Measurements from ENCODE around the gene C9orf72.
A peak's percentile ranks its signal among the peaks of the same experiment; 100 is the strongest.

C9orf72 gene

GRCh38 chr9:27590651-27591050, 17.4 kb upstream of the C9orf72 start:
- Histone ChIP-seq H3K9me3 (ENCODE audit: low read depth, low read length) (no peaks in the 10 kb centered on the region), H3K27ac (no peak overlapping the region), H3K4me3 (no peak overlapping the region), H3K9ac (ENCODE audit: insufficient read length) (no peak overlapping the region), H3K36me3 (ENCODE audit: insufficient read depth, low read length) (no peaks in the 10 kb centered on the region)
- TF ChIP-seq POLR2AphosphoS5 (IDR thresholded peaks at IDR 0.05; ENCODE audit: borderline replicate concordance, low read depth, low read length) = no peak
- no peak for TF ChIP-seq EZH2 (IDR thresholded peaks at IDR 0.05)
- no peak for TF ChIP-seq FOXP2 (optimal IDR thresholded peaks at IDR 0.05; ENCODE audit: control extremely low read depth, extremely low read length, insufficient read depth)
- DNase-seq (ENCODE audit: low read depth, low spot score) = no peak

- no peak for DNase-seq (ENCODE audit: low read depth, low spot score)
- Histone ChIP-seq H3K27ac (no peak overlapping the region), H3K9ac (ENCODE audit: insufficient read length) (no peak overlapping the region), H3K9me3 (ENCODE audit: low read depth, low read length) (no peaks in the 10 kb centered on the region), H3K36me3 (ENCODE audit: insufficient read depth, low read length) (no peaks in the 10 kb centered on the region), H3K4me3 (no peak overlapping the region)
- TF ChIP-seq FOXP2 (optimal IDR thresholded peaks at IDR 0.05; ENCODE audit: control extremely low read depth, extremely low read length, insufficient read depth) = no peak
- TF ChIP-seq EZH2 (IDR thresholded peaks at IDR 0.05) = no peak
- no peak for TF ChIP-seq POLR2AphosphoS5 (IDR thresholded peaks at IDR 0.05; ENCODE audit: borderline replicate concordance, low read depth, low read length)
These were observed 16.2 kb upstream of the C9orf72 start for GRCh38 chr9:27589462-27589861.

GRCh38 chr9:27586304-27586703, 13.0 kb upstream of the C9orf72 start:
- Histone ChIP-seq H3K9me3 (ENCODE audit: low read depth, low read length) (no peaks in the 10 kb centered on the region), H3K9ac (ENCODE audit: insufficient read length) (no peak overlapping the region), H3K36me3 (ENCODE audit: insufficient read depth, low read length) (no peaks in the 10 kb centered on the region), H3K27ac (no peak overlapping the region), H3K4me3 (no peak overlapping the region)
- DNase-seq (ENCODE audit: low read depth, low spot score) = no peak
- TF ChIP-seq POLR2AphosphoS5 (IDR thresholded peaks at IDR 0.05; ENCODE audit: borderline replicate concordance, low read depth, low read length) (no peak), EZH2 (IDR thresholded peaks at IDR 0.05) (no peak), FOXP2 (optimal IDR thresholded peaks at IDR 0.05; ENCODE audit: control extremely low read depth, extremely low read length, insufficient read depth) (no peak)

GRCh38 chr9:27584931-27585330, 11.7 kb upstream of the C9orf72 start:
- DNase-seq (ENCODE audit: low read depth, low spot score) = no peak
- Histone ChIP-seq H3K9me3 (ENCODE audit: low read depth, low read length) (no peaks in the 10 kb centered on the region), H3K4me3 (no peak overlapping the region), H3K27ac (no peak overlapping the region), H3K9ac (ENCODE audit: insufficient read length) (no peak overlapping the region), H3K36me3 (ENCODE audit: insufficient read depth, low read length) (no peaks in the 10 kb centered on the region)
- TF ChIP-seq POLR2AphosphoS5 (IDR thresholded peaks at IDR 0.05; ENCODE audit: borderline replicate concordance, low read depth, low read length) (no peak), FOXP2 (optimal IDR thresholded peaks at IDR 0.05; ENCODE audit: control extremely low read depth, extremely low read length, insufficient read depth) (no peak), EZH2 (IDR thresholded peaks at IDR 0.05) (no peak)

- no peak for TF ChIP-seq POLR2AphosphoS5 (IDR thresholded peaks at IDR 0.05; ENCODE audit: borderline replicate concordance, low read depth, low read length)
- no peak overlapping the region for H3K4me3 ChIP-seq
- no peak overlapping the region for H3K27ac ChIP-seq
- H3K9me3 ChIP-seq (ENCODE audit: low read depth, low read length) = no peaks in the 10 kb centered on the region
- DNase-seq (ENCODE audit: low read depth, low spot score) = no peak
- H3K36me3 ChIP-seq (ENCODE audit: insufficient read depth, low read length) = no peaks in the 10 kb centered on the region
- no peak overlapping the region for H3K9ac ChIP-seq (ENCODE audit: insufficient read length)
These were observed 9.5 kb upstream of the C9orf72 start for GRCh38 chr9:27582794-27583193.

- H3K9me3 ChIP-seq (ENCODE audit: low read depth, low read length) = no peaks in the 10 kb centered on the region
These were observed 8.5 kb upstream of the C9orf72 start for GRCh38 chr9:27581826-27582225.

GRCh38 chr9:27573634-27574590, 631 bp upstream of the C9orf72 start:
- H3K9ac ChIP-seq (ENCODE audit: insufficient read length) = peak overlapping the region; percentile 90
- H3K4me3 ChIP-seq = peak overlapping the region; percentile 88
- peak overlapping the region; percentile 97 for H3K27ac ChIP-seq
- H3K36me3 ChIP-seq (ENCODE audit: insufficient read depth, low read length) = no peaks in the 10 kb centered on the region
- peak; percentile 74 for TF ChIP-seq FOXP2 (optimal IDR thresholded peaks at IDR 0.05; ENCODE audit: control extremely low read depth, extremely low read length, insufficient read depth)
- TF ChIP-seq POLR2AphosphoS5 (IDR thresholded peaks at IDR 0.05; ENCODE audit: borderline replicate concordance, low read depth, low read length) = peak; percentile 91
- no peak for TF ChIP-seq EZH2 (IDR thresholded peaks at IDR 0.05)
- peak; percentile 98 for DNase-seq (ENCODE audit: low read depth, low spot score)
- no peaks in the 10 kb centered on the region for H3K9me3 ChIP-seq (ENCODE audit: low read depth, low read length)

More at GRCh38 chr9:27581826-27582225, 8.5 kb upstream of the C9orf72 start:
- DNase-seq (ENCODE audit: low read depth, low spot score) = no peak
- H3K9ac ChIP-seq (ENCODE audit: insufficient read length) = no peak overlapping the region
- TF ChIP-seq POLR2AphosphoS5 (IDR thresholded peaks at IDR 0.05; ENCODE audit: borderline replicate concordance, low read depth, low read length) (no peak), FOXP2 (optimal IDR thresholded peaks at IDR 0.05; ENCODE audit: control extremely low read depth, extremely low read length, insufficient read depth) (no peak), EZH2 (IDR thresholded peaks at IDR 0.05) (no peak)
- H3K27ac ChIP-seq = no peak overlapping the region
- no peaks in the 10 kb centered on the region for H3K36me3 ChIP-seq (ENCODE audit: insufficient read depth, low read length)
- H3K4me3 ChIP-seq = no peak overlapping the region

- Histone ChIP-seq H3K9ac (ENCODE audit: insufficient read length) (peak overlapping the region; percentile 82), H3K27ac (no peak overlapping the region), H3K9me3 (ENCODE audit: low read depth, low read length) (no peaks in the 10 kb centered on the region), H3K36me3 (ENCODE audit: insufficient read depth, low read length) (no peaks in the 10 kb centered on the region), H3K4me3 (peak overlapping the region; percentile 88)
- no peak for DNase-seq (ENCODE audit: low read depth, low spot score)
- no peak for TF ChIP-seq EZH2 (IDR thresholded peaks at IDR 0.05)
- no peak for TF ChIP-seq FOXP2 (optimal IDR thresholded peaks at IDR 0.05; ENCODE audit: control extremely low read depth, extremely low read length, insufficient read depth)
- TF ChIP-seq POLR2AphosphoS5 (IDR thresholded peaks at IDR 0.05; ENCODE audit: borderline replicate concordance, low read depth, low read length) = no peak
These were observed 739 bp downstream of the C9orf72 start for GRCh38 chr9:27572566-27572917.

Measured in SK-N-MC (cell line).